NB4 (cell line): ENCODE measurements around the gene MRNIP.

ENCODE experiments used
- CTCF ChIP-seq: IDR thresholded peaks from one replicate; pipeline ENCODE4 v1.5.1; 2012; ENCODE audit warnings: low read depth, low read length
- MYC ChIP-seq: IDR thresholded peaks from 2 replicates; pipeline ENCODE4 v1.6.1; 2011; ENCODE audit warnings: low read depth, low read length
- POLR2A ChIP-seq: IDR thresholded peaks from 2 replicates; pipeline ENCODE4 v1.6.1; 2011; ENCODE audit warnings: mild to moderate bottlenecking; ENCODE audit not compliant: insufficient read length; ENCODE audit errors: extremely low read depth
- TF ChIP-seq, protein P1 (sequence below): IDR thresholded peaks from 2 replicates; pipeline ENCODE4 v1.6.1; 2011; ENCODE audit warnings: low read depth, low read length

GRCh38 chr5:179863449-179864085 is 5.0 kb upstream of the MRNIP start:
- TF ChIP-seq POLR2A (no peak), CTCF (no peak), MYC (no peak)
- TF ChIP-seq, protein P1, sequence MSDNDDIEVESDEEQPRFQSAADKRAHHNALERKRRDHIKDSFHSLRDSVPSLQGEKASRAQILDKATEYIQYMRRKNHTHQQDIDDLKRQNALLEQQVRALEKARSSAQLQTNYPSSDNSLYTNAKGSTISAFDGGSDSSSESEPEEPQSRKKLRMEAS = no peak
